ENCODE data around the gene TGM3.

Gene TGM3

DNA sequence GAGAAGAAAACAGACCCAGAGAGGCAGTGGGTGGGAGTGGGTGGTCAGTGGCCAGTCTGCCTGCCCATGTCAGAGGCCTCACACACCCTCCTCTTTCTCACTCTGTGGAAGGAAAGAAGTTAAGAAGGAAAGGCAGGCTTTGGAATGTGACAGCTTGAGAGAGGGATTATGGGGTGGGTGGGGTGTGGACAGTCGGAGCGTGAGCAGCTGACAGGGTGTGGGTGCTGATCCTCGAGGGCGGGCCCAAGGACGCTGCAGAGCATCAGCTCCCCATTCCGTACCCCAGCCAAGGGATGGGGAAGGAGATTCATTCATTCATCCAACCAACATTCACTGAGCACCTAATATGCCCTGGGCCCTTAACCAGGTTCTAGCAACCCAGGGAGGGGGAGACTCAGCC is 89.7 kb downstream of the TGM3 start:
- no peak for DNase-seq

DNA sequence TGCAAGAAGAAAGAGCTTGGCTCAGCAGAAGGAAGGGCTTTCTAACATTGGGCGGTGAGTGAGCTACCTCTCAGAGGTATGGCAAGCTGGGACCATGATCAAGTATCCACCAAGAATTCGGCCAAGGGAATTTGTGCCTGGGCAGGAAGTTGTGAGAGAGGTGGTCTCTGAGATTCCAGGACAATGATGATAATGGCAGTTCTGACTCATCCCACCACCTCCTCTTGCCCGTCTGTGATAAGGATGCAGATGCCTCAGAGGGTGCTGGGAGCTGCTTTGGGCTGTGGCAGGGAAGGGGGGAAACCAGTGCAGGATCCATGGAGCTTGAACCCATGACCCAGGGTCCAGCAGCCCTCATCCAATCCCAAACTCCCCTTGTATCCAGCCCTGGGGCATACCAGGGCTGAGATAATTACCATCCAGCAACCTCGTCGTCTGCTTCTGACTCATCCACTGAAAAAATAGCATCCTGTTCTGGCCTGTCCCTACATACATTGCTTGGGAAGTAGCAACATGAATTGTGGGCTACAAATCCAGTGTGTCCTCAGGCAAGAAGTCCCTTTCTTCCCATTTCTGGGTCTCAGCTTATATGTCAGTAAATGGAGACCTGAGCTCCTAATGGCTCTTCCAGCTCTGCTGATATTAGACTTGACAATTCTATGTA is 90.8 kb downstream of the TGM3 start:
- no peak for DNase-seq

DNA sequence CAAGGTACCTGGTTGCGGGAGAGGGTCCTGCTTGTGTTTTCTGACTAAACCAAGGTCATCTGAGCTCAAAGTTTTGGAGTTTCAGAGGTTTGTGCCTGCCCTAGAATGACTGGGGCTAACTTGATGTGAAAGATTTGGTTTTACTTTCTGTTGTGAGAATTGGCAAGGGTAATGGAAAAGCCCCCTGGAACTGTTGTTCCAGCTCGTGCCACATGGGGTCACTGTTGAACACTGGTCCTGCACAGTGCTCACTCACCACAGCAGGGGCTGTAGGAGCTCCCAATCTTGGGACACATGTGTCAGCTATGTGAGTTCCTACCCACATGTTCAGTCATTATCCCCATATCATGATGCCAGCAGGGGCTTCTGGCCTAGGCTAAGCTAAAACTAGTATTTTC is 91.4 kb downstream of the TGM3 start:
- peak; percentile 11 for DNase-seq

DNA sequence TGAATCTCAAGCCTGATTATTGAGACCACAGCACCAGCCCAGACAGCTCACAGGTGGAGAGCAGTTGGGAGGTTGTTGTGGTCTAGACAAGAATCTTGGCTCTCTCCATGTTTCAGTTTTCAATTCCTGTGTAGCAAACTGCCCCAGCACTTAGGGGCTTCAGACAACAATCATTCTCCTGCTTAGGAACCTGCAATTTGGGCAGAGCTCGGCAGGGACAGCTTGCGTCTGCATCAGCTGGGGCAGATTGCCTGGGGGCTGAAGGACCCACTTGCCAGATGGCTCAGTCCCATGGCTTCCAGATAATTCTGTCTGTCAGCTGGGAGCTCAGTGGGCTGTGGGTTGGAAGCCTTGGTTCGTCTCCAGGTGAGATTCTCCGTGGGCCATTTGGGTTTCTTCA is 91.8 kb downstream of the TGM3 start:
- no peak for DNase-seq
